ENCODE measurements around the gene TFPI. TPM values are rescaled to one million over a fixed set of nuclear protein-coding genes. Genes with fewer than 3 reads are reported as not detected.

Gene TFPI
- polyA plus RNA-seq, 1 experiment, result 10.9 TPM

DNA sequence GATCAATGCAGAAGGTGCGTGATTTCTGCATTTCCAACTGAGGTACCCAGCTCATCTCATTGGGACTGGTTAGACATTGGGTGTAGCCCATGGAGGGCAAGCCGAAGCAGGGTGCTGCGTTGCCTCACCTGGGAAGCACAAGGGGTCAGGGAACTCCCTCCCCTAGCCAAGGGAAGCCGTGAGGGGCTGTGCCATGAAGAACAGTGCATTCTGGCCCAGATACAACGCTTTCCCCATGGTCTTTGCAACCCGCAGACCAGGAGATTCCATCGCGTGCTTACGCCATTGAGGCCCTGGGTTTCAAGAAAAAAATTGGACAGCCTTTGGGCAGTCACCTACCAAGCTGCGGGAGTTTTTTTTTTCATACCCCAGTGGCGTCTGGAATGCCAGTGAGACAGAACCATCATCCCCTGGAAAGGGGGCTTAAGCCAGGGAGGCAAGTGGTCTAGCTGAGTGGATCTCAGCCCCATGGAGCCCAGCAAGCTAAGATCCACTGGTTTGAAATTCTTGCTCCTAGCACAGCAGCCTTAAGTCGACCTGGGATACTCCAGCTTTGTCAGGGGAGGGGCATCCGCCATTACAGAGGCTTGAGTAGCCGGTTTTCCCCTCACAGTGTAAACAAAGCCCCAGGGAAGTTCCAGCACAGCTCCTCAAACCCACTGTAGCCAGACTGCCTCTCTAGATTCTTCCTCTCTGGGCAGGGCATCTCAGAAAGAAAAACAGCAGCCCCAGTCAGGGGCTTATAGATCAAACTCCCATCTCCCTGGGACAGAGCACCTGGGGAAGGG lies 21.7 kb downstream of the TFPI start:
- POLR2A ChIA-PET, result no interaction called here
- TF ChIP-seq, protein P1, sequence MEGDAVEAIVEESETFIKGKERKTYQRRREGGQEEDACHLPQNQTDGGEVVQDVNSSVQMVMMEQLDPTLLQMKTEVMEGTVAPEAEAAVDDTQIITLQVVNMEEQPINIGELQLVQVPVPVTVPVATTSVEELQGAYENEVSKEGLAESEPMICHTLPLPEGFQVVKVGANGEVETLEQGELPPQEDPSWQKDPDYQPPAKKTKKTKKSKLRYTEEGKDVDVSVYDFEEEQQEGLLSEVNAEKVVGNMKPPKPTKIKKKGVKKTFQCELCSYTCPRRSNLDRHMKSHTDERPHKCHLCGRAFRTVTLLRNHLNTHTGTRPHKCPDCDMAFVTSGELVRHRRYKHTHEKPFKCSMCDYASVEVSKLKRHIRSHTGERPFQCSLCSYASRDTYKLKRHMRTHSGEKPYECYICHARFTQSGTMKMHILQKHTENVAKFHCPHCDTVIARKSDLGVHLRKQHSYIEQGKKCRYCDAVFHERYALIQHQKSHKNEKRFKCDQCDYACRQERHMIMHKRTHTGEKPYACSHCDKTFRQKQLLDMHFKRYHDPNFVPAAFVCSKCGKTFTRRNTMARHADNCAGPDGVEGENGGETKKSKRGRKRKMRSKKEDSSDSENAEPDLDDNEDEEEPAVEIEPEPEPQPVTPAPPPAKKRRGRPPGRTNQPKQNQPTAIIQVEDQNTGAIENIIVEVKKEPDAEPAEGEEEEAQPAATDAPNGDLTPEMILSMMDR (IDR thresholded peaks at IDR 0.05; ENCODE audit: insufficient read depth, low read depth, low read length), result no peak
- Histone ChIP-seq H3K36me3 (ENCODE audit: control insufficient read depth, insufficient read depth, low read length) (no peaks in the 10 kb centered on the region), H3K27me3 (ENCODE audit: control insufficient read depth, insufficient read depth, low read length) (no peaks in the 10 kb centered on the region), H3K4me3 (ENCODE audit: low read depth, low read length) (no peak overlapping the region)
- DNase-seq (ENCODE audit: low read depth), result no peak
- CTCF ChIA-PET, result interaction anchor here (0.5 to 1.2 kb wide), 2 partner anchors 32 to 43 kb away, joined by 3 to 4 read pairs; no protein-coding TSS in a partner anchor

DNA sequence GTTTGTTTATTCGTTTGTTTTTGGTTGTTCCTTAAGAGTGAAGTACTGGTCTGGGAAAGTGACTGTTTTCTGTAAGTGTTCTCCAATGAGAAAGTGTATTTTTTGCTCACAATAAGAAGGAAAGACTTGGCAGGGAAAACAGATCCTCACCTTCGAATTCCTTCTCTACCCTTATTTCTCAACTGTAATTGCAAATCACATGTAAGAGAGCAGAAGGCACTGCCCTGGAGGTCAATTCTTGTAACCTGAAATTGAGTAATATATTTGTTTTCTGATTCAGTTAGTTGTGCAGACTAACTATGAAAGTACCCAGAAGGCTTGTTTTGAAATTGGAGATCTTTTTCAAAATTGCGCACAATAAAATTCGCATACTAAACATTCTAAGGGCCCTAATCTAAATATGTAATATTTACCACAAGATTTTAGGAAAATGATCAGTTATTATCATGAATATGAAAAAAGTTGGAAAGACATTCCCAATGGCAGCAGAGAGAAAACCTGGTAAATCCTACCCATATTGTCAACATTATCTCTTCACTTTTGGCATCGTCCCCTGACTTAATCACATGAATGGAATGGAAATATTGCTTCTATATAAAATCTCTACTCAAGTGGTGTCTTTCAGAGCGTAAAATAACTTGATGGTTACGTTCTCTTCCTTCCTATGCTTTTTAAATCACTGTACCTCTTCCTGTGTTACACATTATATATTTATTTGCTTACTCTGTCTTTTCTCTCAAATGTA lies 24.1 kb downstream of the TFPI start:
- no peak for DNase-seq (ENCODE audit: low read depth)
- Histone ChIP-seq H3K4me3 (ENCODE audit: low read depth, low read length) (no peak overlapping the region), H3K27me3 (ENCODE audit: control insufficient read depth, insufficient read depth, low read length) (no peaks in the 10 kb centered on the region), H3K36me3 (ENCODE audit: control insufficient read depth, insufficient read depth, low read length) (no peaks in the 10 kb centered on the region)
- POLR2A ChIA-PET, result interaction anchor here (1.3 kb wide), 1 partner anchor 17 kb away, joined by 4 read pairs; no protein-coding TSS in a partner anchor
- TF ChIP-seq, protein P1 (IDR thresholded peaks at IDR 0.05; ENCODE audit: insufficient read depth, low read depth, low read length), result no peak
- CTCF ChIA-PET, result no interaction called here

GRCh38 chr2:187529248-187529976 lies 24.8 kb downstream of the TFPI start:
- no peak overlapping the region for H3K4me3 ChIP-seq (ENCODE audit: low read depth, low read length)
- TF ChIP-seq, protein P1 (IDR thresholded peaks at IDR 0.05; ENCODE audit: insufficient read depth, low read depth, low read length), result no peak
- H3K27me3 ChIP-seq (ENCODE audit: control insufficient read depth, insufficient read depth, low read length), result no peaks in the 10 kb centered on the region
- CTCF ChIA-PET, result no interaction called here
- no peak for DNase-seq (ENCODE audit: low read depth)
- no peaks in the 10 kb centered on the region for H3K36me3 ChIP-seq (ENCODE audit: control insufficient read depth, insufficient read depth, low read length)
- POLR2A ChIA-PET, result interaction anchor here (1.3 kb wide), 1 partner anchor 18 kb away, joined by 4 read pairs; no protein-coding TSS in a partner anchor

DNA sequence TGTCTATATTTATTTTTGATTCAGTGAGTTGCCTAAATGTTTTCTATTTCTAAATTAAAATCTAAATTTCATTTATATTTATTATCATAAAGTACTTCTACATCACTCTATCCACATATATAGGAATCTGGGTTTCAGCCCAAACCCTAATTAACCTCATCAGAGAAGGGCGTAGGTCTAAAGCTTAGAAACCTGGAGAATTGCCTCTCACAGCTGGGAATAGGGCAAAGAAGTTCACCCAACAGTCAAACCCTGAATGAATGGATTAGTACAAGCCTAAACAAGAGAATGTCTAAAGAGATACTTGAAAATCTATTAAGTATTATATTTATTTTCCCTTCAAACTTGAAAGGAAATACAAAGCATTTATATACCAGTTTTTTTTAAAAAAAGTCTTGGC lies 26.2 kb downstream of the TFPI start:
- ChIA-PET POLR2A (no interaction called here), CTCF (no interaction called here)
- Histone ChIP-seq H3K36me3 (ENCODE audit: control insufficient read depth, insufficient read depth, low read length) (no peaks in the 10 kb centered on the region), H3K27me3 (ENCODE audit: control insufficient read depth, insufficient read depth, low read length) (no peaks in the 10 kb centered on the region), H3K4me3 (ENCODE audit: low read depth, low read length) (no peak overlapping the region)
- TF ChIP-seq, protein P1 (IDR thresholded peaks at IDR 0.05; ENCODE audit: insufficient read depth, low read depth, low read length), result no peak
- no peak for DNase-seq (ENCODE audit: low read depth)

DNA sequence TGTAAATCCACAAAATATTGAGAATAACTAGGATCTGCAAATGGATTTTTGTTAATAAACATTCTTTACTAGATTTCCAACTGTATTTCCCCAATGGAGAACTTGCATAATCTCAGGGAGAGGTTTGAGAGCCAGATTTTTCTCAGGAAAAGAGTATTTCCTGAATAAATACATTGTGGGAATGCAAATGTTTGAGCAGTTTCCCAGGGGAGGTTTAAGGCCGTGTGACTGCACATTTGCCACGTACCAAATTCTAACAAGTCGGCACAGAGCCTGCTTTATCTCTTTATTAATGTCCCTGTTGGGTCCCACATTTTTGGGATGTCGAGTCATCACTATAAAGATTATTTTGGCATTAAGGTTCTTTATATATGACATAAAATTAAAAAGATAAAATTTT lies 27.0 kb downstream of the TFPI start:
- Histone ChIP-seq H3K36me3 (ENCODE audit: control insufficient read depth, insufficient read depth, low read length) (no peaks in the 10 kb centered on the region; the same call in 1 of the 2 replicates), H3K27me3 (ENCODE audit: control insufficient read depth, insufficient read depth, low read length) (no peaks in the 10 kb centered on the region), H3K4me3 (ENCODE audit: low read depth, low read length) (no peak overlapping the region)
- TF ChIP-seq, protein P1 (IDR thresholded peaks at IDR 0.05; ENCODE audit: insufficient read depth, low read depth, low read length), result no peak
- DNase-seq (ENCODE audit: low read depth), result peak; percentile 19
- CTCF ChIA-PET, result interaction anchor here (1.4 kb wide), 1 partner anchor 27 kb away, joined by 6 read pairs; no protein-coding TSS in a partner anchor
- POLR2A ChIA-PET, result no interaction called here
